ENCODE data around the gene TTLL12. TPM values are rescaled to one million over a fixed set of nuclear protein-coding genes. Genes with fewer than 3 reads are reported as not detected.
A peak's percentile ranks its signal among the peaks of the same experiment; 100 is the strongest.

TTLL12 gene
- total RNA-seq, 1 donor: 83.5 TPM

GRCh38 chr22:43131773-43132501 is 55.0 kb downstream of the TTLL12 start:
- DNase-seq (ENCODE audit: low read depth in 2 of 3, low spot score in 2 of 3): no peak

DNA sequence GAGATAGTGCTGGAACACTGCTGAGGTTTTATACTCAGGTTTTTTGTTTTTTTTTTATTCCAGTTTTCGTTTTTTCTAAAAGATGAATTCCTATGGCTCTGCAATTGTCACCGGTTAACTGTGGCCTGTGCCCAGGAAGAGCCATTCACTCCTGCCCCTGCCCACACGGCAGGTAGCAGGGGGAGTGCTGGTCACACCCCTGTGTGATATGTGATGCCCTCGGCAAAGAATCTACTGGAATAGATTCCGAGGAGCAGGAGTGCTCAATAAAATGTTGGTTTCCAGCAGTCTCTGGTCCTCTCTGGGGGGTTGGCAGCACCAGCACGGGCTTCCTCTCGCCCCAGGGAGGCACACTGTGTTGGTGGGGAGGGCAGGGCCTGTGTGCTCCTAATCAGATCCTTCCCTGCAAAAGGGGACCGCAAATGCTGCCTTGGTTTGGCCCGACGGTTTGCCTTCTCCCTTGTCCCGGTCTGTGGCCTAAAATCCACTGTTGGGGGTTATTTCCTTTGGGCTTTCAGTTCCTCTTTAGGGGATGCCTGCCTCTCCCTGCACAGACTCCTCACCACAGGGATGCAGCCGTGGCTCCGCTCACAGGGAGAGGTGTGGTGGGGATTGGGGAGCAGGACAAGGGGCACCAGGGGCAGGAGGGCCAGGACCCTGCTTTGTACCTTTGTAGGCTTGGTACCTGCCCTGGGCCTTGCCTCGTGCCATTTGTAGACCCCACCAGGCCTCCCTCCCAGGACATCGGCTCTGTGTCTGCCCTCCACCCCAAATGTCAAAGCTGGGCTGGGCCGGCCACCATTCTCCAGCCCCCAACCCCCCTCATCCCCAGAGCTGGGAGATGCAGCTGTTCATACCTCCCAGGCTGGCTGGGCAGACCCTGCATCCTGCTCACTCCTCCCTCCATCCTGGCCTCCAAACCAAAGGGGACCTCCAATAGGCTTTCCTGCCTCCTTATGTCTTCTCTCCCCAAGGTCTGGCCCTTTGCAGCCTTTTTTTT is 57.2 kb downstream of the TTLL12 start:
- no peak for DNase-seq (ENCODE audit: low read depth in 2 of 3, low spot score in 2 of 3)

DNA sequence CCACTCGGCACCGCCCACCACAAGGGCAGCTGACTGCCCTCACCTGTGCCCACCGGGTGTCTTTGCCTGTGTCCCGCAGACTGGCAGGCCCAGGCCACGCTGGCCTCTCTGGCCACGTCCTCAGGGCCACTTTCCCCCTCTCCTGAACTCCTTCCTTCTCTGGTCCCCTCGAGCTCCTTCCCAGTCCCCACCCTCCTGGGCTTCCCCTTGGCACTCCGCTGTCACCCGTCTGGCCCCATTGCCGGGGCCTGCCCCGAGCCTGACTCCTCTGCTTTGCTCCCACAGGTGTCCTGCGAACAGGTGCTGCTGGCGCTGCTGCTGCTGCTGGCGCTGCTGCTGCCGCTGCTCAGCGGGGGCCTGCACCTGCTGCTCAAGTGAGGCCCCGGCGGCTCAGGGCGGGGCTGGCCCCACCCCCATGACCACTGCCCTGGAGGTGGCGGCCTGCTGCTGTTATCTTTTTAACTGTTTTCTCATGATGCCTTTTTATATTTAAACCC is 58.0 kb downstream of the TTLL12 start:
- DNase-seq (ENCODE audit: low read depth in 2 of 3, low spot score in 2 of 3): no peak

DNA sequence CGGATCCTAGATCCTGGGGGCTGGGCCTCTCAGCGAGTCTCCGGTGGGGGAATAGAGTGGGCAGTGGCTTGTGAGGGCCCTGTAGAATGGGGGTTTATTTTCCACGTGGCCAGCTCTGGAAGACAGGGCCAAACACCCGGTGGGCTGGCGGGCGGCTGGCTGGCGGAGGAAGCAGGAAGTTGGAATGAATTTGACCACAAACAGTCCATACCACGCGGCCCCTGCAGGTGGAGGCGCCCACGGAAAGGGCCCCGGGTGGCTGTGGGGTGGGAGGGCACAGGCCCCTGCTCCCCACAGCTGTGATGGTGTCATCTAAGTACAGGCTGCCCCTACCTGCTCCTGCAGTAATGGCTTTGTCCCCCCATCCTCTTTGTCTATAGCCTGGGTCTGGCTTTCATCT is 58.8 kb downstream of the TTLL12 start:
- peak in 1 of 3 donors; percentile 39 for DNase-seq (ENCODE audit: low read depth in 2 of 3, low spot score in 2 of 3)

- DNase-seq (ENCODE audit: low read depth in 2 of 3, low spot score in 2 of 3): no peak
These were observed 59.6 kb downstream of the TTLL12 start for GRCh38 chr22:43127166-43127908.

DNA sequence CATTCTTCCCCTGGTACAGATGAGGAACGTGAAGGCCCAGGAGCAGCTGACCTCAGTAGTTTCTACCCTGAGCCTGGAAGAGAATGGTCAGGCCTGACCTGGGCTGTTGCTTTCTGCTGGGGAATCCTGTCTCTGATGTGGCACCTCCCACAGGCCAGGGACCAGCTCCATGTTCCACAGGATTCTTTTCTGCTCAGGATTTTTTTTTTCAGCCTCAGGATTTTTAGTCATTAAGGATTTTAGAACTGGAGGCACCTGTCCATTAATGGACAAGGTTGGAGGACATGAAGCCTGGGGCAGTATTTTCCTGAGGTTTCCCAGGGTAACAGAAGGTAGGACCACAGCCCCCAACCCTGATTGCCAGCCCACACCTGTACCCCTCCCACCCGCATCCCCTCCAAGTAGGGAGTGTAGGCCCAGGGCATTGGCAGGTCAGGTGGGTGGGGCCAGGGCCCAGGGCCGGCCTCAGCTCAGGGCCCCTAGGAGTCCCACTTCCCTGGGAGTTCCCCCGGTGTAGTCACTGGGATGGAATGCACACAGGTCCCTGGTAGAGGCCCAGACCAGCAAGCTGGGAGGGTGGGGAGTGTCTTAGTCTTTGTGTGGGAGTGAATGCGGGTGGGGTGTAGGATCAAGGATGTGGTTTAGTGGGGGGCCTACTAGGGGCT is 60.3 kb downstream of the TTLL12 start:
- no peak for DNase-seq (ENCODE audit: low read depth in 2 of 3, low spot score in 2 of 3)

DNA sequence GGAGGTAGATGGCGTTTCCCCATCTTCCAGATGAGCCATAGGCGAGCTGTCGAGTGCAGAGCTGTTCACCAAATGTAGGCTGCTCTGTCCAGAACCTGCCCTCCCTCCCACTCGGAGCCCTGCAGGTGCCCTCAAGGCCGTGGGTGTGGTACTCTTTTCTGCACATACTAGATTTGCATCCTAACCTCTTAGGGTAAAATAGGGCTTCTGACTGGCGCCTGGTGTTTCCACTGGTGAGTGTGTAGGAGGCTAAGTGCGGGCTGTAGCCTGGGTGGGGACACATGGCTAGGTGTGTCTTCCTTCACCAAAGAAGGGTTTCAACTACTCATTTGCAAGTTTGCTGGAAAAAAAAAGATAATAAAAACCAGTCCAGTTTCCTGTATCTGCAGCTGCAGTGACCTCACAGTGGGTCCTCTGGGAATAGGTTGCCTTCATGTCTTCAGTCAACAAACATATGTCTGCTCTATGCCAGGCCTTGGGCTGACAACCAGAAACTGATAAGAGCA is 67.9 kb downstream of the TTLL12 start:
- DNase-seq (ENCODE audit: low read depth in 2 of 3, low spot score in 2 of 3): no peak

DNA sequence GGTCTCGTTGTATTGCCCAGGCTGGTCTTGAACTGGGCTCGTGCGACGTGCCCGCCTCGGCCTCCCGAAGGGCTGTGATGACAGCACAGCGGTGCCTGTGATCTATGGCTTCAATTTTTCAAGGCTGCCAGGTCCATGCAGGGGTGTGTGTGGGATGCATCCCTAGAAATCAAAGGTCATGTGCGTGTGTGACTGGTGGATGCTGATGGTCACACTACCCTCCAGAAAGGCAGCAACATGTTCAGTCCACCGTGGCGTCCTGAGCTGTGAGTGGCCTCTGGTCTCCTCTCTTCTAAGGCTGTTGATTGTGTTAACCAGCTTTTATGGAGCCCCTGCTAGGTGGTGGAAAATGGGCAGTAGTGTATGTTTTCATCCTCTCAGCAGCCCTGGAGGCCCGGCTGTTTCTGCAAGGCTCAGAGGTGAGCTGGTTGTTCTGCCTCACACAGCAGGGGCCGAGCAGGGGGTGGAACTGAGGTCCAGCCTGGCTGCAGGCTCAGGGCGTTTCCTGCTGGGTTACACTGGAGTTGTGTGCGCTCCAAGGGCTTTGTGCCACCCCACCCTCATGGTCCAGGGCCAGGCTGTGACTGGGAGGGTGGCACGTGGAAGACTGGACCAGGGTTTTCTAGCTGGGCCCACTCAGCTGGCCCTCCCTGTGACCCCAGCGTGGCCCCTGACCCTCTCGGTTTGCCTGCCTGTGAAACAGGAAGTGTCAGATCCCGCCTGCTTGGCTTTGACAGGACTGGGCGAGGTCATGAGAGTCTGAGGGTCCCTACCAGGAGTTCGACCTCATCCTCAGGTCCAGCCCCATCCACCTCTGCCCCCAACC is 68.7 kb downstream of the TTLL12 start:
- DNase-seq (ENCODE audit: low read depth in 2 of 3, low spot score in 2 of 3): no peak

GRCh38 chr22:43116932-43117331 is 70.0 kb downstream of the TTLL12 start:
- no peak for DNase-seq (ENCODE audit: low read depth in 2 of 3, low spot score in 2 of 3)

Other genes with a start within 250 kb of the TTLL12 start
- gene PACSIN2, start 172.0 kb downstream of the TTLL12 start, total RNA-seq: 59.5 TPM
- gene TTLL1, start 97.7 kb downstream of the TTLL12 start, total RNA-seq: 12.9 TPM
- gene BIK, start 76.4 kb downstream of the TTLL12 start, total RNA-seq: 0.81 TPM
- 25.0 TPM for gene MCAT, start 43.7 kb downstream of the TTLL12 start, total RNA-seq
- 162 TPM for gene TSPO, start 35.6 kb downstream of the TTLL12 start, total RNA-seq
- 1.3 TPM for gene SCUBE1, start 156.2 kb upstream of the TTLL12 start, total RNA-seq
- gene MPPED1, start 224.9 kb upstream of the TTLL12 start, total RNA-seq: under 0.01 TPM

Data from hematopoietic multipotent progenitor cell (in vitro differentiated cells).